ENCODE results near the gene PACS1. TPM values are rescaled to one million over a fixed set of nuclear protein-coding genes. Genes with fewer than 3 reads are reported as not detected.

The PACS1 gene
- total RNA-seq, 1 experiment from 2014 or later: 41.1 TPM

DNA sequence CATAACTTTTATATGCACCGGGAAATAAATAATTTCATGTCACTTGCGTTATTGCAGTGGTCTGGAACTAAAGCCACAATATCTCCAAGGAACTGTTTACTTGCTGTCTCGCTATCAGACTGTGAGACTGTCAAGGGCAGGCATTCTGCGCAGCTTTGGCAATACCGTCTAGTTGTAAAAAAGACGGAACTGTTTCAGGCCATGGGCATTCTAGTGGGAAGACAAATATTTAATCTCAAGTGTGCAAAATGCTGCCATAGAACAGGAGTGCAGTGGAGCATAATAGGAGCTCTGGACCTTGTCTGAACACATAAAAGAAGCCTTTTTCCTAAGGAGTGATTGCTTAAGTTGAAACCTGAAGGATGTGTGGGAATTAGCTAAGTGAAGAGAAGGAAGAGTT lies 53.8 kb downstream of the PACS1 start:
- Histone ChIP-seq H3K4me2 (ENCODE audit: low read length) (no peak overlapping the region), H3K36me3 (ENCODE audit: control insufficient read depth in 1 of 2, insufficient read depth in 2 of 2, low read length in 2 of 2) (no peaks in the 10 kb centered on the region), H3K4me1 (ENCODE audit: control insufficient read depth in 1 of 2, insufficient read depth in 2 of 2, low read length in 2 of 2) (peaks cover 11 to 21% of the 10 kb centered on the region in 2 experiments), H3K79me2 (ENCODE audit: insufficient read depth, low read length) (peaks cover 3% of the 10 kb centered on the region; the same call in 1 of the 2 replicates), H3K27me3 (ENCODE audit: insufficient read depth, low read length) (no peaks in the 10 kb centered on the region), H2AFZ (ENCODE audit: low read depth, low read length, poor library complexity, severe bottlenecking) (no peak overlapping the region), H3K9me2 (ENCODE audit: insufficient read depth) (no peaks in the 10 kb centered on the region), H3K4me3 (replicated peaks in 1 of 2; ENCODE audit: low read depth in 1 of 2, low read length in 2 of 2) (no peak overlapping the region), H3K9ac (ENCODE audit: low read length) (no peak overlapping the region), H4K20me1 (ENCODE audit: insufficient read depth) (no peaks in the 10 kb centered on the region), H3K9me3 (ENCODE audit: control insufficient read depth in 1 of 2, insufficient read depth in 1 of 2, low read depth in 1 of 2, low read length in 2 of 2) (no peaks in the 10 kb centered on the region), H3K27ac (ENCODE audit: low read depth, low read length) (no peak overlapping the region)
- CTCF ChIA-PET: no interaction called here
- intact Hi-C loops (cut with micrococcal nuclease): no loop called here
- ATAC-seq: no peak
- TF ChIP-seq YY1 (IDR thresholded peaks at IDR 0.05; ENCODE audit: extremely low read depth, insufficient replicate concordance, low read depth, low read length): no peak
- TF ChIP-seq, protein P1, sequence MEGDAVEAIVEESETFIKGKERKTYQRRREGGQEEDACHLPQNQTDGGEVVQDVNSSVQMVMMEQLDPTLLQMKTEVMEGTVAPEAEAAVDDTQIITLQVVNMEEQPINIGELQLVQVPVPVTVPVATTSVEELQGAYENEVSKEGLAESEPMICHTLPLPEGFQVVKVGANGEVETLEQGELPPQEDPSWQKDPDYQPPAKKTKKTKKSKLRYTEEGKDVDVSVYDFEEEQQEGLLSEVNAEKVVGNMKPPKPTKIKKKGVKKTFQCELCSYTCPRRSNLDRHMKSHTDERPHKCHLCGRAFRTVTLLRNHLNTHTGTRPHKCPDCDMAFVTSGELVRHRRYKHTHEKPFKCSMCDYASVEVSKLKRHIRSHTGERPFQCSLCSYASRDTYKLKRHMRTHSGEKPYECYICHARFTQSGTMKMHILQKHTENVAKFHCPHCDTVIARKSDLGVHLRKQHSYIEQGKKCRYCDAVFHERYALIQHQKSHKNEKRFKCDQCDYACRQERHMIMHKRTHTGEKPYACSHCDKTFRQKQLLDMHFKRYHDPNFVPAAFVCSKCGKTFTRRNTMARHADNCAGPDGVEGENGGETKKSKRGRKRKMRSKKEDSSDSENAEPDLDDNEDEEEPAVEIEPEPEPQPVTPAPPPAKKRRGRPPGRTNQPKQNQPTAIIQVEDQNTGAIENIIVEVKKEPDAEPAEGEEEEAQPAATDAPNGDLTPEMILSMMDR (IDR thresholded peaks at IDR 0.05 in 2 of 3, conservative IDR thresholded peaks at IDR 0.05 in 1 of 3; ENCODE audit: borderline replicate concordance in 1 of 3, insufficient read depth in 1 of 3, low read depth in 2 of 3, low read length in 2 of 3): no peak
- TF ChIP-seq SIN3A (IDR thresholded peaks at IDR 0.05; ENCODE audit: low read depth): no peak
- no peak for TF ChIP-seq ELF1 (IDR thresholded peaks at IDR 0.05; ENCODE audit: borderline replicate concordance, low read depth)
- TF ChIP-seq TCF7L2 (IDR thresholded peaks at IDR 0.05; ENCODE audit: borderline replicate concordance, extremely low read depth, insufficient read depth, insufficient read length): no peak
- TF ChIP-seq ZNF274 (IDR thresholded peaks at IDR 0.05; ENCODE audit: low read depth, low read length): no peak
- TF ChIP-seq RAD21 (IDR thresholded peaks at IDR 0.05; ENCODE audit: low read depth): no peak
- TF ChIP-seq, protein P2, sequence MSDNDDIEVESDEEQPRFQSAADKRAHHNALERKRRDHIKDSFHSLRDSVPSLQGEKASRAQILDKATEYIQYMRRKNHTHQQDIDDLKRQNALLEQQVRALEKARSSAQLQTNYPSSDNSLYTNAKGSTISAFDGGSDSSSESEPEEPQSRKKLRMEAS (IDR thresholded peaks at IDR 0.05): no peak
- no peak for TF ChIP-seq EZH2phosphoT487 (IDR thresholded peaks at IDR 0.05; ENCODE audit: borderline replicate concordance)
- TF ChIP-seq, protein P3, sequence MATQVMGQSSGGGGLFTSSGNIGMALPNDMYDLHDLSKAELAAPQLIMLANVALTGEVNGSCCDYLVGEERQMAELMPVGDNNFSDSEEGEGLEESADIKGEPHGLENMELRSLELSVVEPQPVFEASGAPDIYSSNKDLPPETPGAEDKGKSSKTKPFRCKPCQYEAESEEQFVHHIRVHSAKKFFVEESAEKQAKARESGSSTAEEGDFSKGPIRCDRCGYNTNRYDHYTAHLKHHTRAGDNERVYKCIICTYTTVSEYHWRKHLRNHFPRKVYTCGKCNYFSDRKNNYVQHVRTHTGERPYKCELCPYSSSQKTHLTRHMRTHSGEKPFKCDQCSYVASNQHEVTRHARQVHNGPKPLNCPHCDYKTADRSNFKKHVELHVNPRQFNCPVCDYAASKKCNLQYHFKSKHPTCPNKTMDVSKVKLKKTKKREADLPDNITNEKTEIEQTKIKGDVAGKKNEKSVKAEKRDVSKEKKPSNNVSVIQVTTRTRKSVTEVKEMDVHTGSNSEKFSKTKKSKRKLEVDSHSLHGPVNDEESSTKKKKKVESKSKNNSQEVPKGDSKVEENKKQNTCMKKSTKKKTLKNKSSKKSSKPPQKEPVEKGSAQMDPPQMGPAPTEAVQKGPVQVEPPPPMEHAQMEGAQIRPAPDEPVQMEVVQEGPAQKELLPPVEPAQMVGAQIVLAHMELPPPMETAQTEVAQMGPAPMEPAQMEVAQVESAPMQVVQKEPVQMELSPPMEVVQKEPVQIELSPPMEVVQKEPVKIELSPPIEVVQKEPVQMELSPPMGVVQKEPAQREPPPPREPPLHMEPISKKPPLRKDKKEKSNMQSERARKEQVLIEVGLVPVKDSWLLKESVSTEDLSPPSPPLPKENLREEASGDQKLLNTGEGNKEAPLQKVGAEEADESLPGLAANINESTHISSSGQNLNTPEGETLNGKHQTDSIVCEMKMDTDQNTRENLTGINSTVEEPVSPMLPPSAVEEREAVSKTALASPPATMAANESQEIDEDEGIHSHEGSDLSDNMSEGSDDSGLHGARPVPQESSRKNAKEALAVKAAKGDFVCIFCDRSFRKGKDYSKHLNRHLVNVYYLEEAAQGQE (IDR thresholded peaks at IDR 0.05; ENCODE audit: low read depth): no peak
- no peak for TF ChIP-seq EZH2 (IDR thresholded peaks at IDR 0.05)
- TF ChIP-seq POLR2A (IDR thresholded peaks at IDR 0.05; ENCODE audit: borderline replicate concordance, extremely low read depth, insufficient read depth, insufficient read length): no peak
- TF ChIP-seq, protein P4, sequence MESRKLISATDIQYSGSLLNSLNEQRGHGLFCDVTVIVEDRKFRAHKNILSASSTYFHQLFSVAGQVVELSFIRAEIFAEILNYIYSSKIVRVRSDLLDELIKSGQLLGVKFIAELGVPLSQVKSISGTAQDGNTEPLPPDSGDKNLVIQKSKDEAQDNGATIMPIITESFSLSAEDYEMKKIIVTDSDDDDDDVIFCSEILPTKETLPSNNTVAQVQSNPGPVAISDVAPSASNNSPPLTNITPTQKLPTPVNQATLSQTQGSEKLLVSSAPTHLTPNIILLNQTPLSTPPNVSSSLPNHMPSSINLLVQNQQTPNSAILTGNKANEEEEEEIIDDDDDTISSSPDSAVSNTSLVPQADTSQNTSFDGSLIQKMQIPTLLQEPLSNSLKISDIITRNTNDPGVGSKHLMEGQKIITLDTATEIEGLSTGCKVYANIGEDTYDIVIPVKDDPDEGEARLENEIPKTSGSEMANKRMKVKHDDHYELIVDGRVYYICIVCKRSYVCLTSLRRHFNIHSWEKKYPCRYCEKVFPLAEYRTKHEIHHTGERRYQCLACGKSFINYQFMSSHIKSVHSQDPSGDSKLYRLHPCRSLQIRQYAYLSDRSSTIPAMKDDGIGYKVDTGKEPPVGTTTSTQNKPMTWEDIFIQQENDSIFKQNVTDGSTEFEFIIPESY (IDR thresholded peaks at IDR 0.05; ENCODE audit: extremely low read depth, insufficient replicate concordance, low read length): no peak
- no peak for TF ChIP-seq SP1 (IDR thresholded peaks at IDR 0.05; ENCODE audit: low read depth)
- TF ChIP-seq, protein P5, sequence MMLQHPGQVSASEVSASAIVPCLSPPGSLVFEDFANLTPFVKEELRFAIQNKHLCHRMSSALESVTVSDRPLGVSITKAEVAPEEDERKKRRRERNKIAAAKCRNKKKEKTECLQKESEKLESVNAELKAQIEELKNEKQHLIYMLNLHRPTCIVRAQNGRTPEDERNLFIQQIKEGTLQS (IDR thresholded peaks at IDR 0.05): no peak
- TF ChIP-seq ZFX (IDR thresholded peaks at IDR 0.05): no peak
- TF ChIP-seq POLR2AphosphoS5 (IDR thresholded peaks at IDR 0.05; ENCODE audit: low read depth, low read length): no peak
- no peak for TF ChIP-seq JUND (IDR thresholded peaks at IDR 0.05)
- no peak for TF ChIP-seq CEBPB (IDR thresholded peaks at IDR 0.05; ENCODE audit: low read depth)
- no peak for TF ChIP-seq FOSL1 (IDR thresholded peaks at IDR 0.05; ENCODE audit: low read depth)
- BruUV-seq (replicated peaks): no TSS peak
- DNase-seq (ENCODE audit: low read depth, low spot score): no peak
- RAD21 ChIA-PET (ENCODE audit: low non-redundant PET in 1 of 2, low total read pairs in 2 of 2, uncharacterized antibody in 2 of 2, unreplicated experiment in 2 of 2): no interaction called here
- POLR2A ChIA-PET: no interaction called here

Measured in HCT116 (cell line).